ENCODE results near the gene TTC14.
"Not testable (repeated sequence)": the region's sequence is repeated elsewhere in the genome, so short reads cannot be mapped to it uniquely, and the experiment has no call there.

Gene TTC14

DNA sequence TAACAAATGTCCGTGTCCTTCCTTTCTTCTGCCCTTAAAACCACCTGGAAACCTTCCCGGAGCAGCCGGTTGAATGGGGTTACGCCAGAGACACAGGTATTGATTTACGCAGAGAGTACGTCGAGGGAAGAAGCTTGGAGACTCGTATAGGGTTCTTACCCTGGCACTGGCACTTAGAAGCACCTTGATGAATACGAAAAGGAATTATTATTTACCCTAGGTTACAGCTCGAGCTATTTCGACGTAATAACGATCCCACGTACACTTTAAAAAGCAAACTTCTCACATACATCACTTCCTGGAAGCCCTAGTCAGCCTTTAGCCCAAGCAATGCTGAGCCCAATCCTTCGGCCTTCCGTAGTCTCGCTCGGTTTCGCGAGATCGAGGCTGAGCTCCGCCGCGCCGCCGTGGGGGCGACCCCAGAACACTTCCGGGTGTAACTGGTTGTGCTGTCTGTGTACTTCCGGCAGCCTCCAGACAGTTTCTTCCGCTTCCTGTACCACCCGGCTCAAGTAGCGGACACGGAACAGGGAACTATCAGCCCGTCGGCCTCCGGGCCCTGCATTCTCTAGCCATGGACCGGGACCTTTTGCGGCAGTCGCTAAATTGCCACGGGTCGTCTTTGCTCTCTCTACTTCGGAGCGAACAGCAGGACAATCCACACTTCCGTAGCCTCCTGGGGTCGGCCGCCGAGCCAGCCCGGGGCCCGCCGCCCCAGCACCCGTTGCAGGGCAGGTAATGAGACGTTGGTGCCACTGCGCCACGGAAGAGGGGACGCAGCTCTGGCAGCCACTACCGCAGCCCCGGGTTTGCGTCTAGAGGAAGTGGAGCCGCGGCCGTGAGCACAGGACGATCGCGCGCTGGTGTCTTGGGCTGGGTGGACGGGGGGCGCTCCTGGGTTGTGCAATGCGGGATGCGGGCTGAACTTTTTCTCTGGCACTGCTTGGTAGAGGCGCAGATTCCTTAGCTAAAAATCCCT, at the start of gene TTC14:
TTC14 (plus strand) TSS at position 476 of the 979 bp plus-strand sequence; CDS start at position 575, 99 bp downstream.
- Histone ChIP-seq H3K27ac (peak within 1 kb of the TSS; percentile 86 to 98 (median 92)), H3K4me3 (peak within 1 kb of the TSS; percentile 73 to 91 (median 82)), H3K4me1 (peaks cover 9 to 27% (median 17%) of the 10 kb centered on the region in 10 experiments; a peak in 19 of 20 replicates), H3K27me3 (no peaks in the 10 kb centered on the region), H3K4me2 (peak within 1 kb of the TSS; percentile 73 to 91 (median 84)), H4K20me1 (peaks cover 0 to 27% (median 0%) of the 10 kb centered on the region in 11 experiments; a peak in 4 of 22 replicates), H3K36me3 (peaks cover 28 to 40% (median 36%) of the 10 kb centered on the region in 11 experiments), H3K9me3 (replicated peaks in 1 of 11) (peaks cover 0 to 10% (median 0%) of the 10 kb centered on the region in 11 experiments; a peak in 6 of 22 replicates), H3K9ac (peak within 1 kb of the TSS; percentile 87 to 96 (median 92))
- TF ChIP-seq Cebpa-rat (IDR thresholded peaks at IDR 0.05), result peak in 9 of 11 experiments; percentile 20 to 79 (median 68); a peak in 11 of 22 replicates

GRCh38 chr3:180563406-180563805, 38.6 kb upstream of the TTC14 start:
- Histone ChIP-seq H3K4me2 (no peak overlapping the region), H3K36me3 (no peaks in the 10 kb centered on the region), H3K4me1 (no peaks in the 10 kb centered on the region), H3K27ac (no peak overlapping the region), H3K27me3 (no peaks in the 10 kb centered on the region), H3K4me3 (no peak overlapping the region), H4K20me1 (no peaks in the 10 kb centered on the region), H3K9ac (no peak overlapping the region), H3K9me3 (replicated peaks in 1 of 11) (peaks cover 0 to 7% (median 0%) of the 10 kb centered on the region in 11 experiments; a peak in 4 of 22 replicates)
- no peak for TF ChIP-seq Cebpa-rat (IDR thresholded peaks at IDR 0.05)

DNA sequence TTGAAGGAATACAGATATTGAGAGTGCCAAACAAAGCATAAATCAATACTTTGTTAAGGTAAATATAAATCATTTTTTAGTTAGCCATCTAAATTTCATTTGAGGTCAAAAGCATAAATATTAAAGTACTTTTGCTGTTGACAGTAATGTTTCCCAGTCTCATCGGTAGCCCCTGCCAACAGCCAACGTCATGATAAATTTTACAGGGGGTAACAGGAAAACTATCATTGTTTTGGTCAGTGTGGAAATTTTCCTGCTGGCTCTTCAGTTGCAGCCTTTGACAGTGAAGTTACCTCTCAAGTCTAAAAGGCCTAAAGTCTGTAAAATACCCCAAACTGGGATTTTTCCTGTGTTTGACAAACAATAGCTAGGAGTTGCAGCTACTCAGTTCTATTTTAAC, 37.3 kb upstream of the TTC14 start:
- Histone ChIP-seq H3K27me3 (no peaks in the 10 kb centered on the region), H3K9ac (no peak overlapping the region), H3K36me3 (no peaks in the 10 kb centered on the region), H4K20me1 (no peaks in the 10 kb centered on the region), H3K9me3 (replicated peaks in 1 of 11) (peaks cover 0 to 7% (median 0%) of the 10 kb centered on the region in 11 experiments; a peak in 3 of 22 replicates), H3K4me2 (no peak overlapping the region), H3K4me3 (no peak overlapping the region), H3K4me1 (no peaks in the 10 kb centered on the region), H3K27ac (no peak overlapping the region)
- no peak for TF ChIP-seq Cebpa-rat (IDR thresholded peaks at IDR 0.05)

- TF ChIP-seq Cebpa-rat (IDR thresholded peaks at IDR 0.05), result no peak
- no peaks in the 10 kb centered on the region for H3K36me3 ChIP-seq
- H3K9me3 ChIP-seq (replicated peaks in 1 of 11), result no peaks in the 10 kb centered on the region
- no peaks in the 10 kb centered on the region for H4K20me1 ChIP-seq
- no peak overlapping the region for H3K27ac ChIP-seq
- no peaks in the 10 kb centered on the region for H3K27me3 ChIP-seq
- H3K4me2 ChIP-seq, result no peak overlapping the region
- H3K4me1 ChIP-seq, result no peaks in the 10 kb centered on the region
- no peak overlapping the region for H3K9ac ChIP-seq
- H3K4me3 ChIP-seq, result no peak overlapping the region
These were observed 31.7 kb upstream of the TTC14 start for GRCh38 chr3:180570238-180570637.

DNA sequence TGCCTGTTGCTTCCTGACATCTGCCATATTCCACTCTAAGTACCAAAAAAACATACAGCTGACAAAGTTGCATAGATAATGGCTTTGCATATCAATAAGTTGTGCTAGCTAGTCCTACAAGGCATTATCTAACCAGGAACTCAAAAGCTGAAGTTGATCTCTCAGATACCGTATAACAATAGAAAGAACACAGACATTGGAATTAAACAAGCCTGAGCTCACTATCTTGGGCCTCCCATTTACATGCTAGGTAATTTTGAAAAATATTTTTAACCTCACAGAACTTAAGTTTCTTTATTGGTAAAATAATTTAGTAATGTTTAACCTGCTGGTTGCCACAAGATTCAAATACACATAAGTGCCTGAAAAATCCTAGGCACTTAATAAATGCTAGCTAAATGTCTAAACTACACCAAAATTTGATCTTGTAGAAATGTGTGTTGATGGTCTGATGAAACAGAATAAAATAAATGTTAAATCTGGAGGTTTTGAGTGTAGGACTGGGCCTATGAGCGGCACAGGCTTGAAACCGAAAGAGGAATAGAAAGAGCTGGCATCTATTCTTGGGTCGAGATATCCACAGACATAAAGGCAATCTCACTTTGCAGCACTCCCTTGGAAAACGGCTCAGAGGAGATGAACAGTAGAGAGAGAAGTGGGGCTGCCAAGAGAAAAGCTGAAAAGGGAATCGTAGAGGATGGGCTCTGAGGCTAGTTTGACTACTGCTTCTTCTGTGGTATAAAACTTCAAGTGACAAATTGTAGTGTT, 29.9 kb upstream of the TTC14 start:
- Histone ChIP-seq H3K4me2 (no peak overlapping the region), H3K9me3 (replicated peaks in 1 of 11) (no peaks in the 10 kb centered on the region), H3K27me3 (no peaks in the 10 kb centered on the region), H3K27ac (no peak overlapping the region), H4K20me1 (no peaks in the 10 kb centered on the region), H3K9ac (no peak overlapping the region), H3K4me3 (no peak overlapping the region), H3K36me3 (no peaks in the 10 kb centered on the region), H3K4me1 (peaks cover 0 to 13% (median 0%) of the 10 kb centered on the region in 10 experiments; a peak in 5 of 20 replicates)
- no peak for TF ChIP-seq Cebpa-rat (IDR thresholded peaks at IDR 0.05)

DNA sequence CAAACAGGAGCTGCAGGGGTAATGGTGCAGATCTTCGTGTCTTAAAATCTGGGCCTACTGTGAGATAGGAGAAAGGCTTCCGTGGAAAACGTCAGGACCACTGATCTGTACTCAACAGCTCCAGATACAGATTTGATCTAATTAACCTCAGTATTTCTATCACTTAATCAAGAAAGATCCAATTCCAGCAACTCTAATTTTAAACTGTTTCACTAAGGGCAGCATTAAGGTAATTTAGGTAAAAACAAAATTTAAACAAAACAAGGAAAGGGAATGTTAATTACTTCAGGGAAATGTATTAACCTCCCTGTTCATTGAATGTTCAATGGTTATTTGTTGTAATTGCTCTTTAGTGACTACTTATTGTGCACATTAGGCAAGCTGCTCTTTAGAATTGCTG, 26.4 kb upstream of the TTC14 start:
- H3K27ac ChIP-seq, result no peak overlapping the region
- H3K9me3 ChIP-seq (replicated peaks in 1 of 11), result no peaks in the 10 kb centered on the region
- no peaks in the 10 kb centered on the region for H3K36me3 ChIP-seq
- no peak overlapping the region for H3K4me3 ChIP-seq
- H3K4me1 ChIP-seq, result peaks cover 0 to 13% (median 0%) of the 10 kb centered on the region in 10 experiments; a peak in 5 of 20 replicates
- no peaks in the 10 kb centered on the region for H4K20me1 ChIP-seq
- H3K9ac ChIP-seq, result no peak overlapping the region
- no peaks in the 10 kb centered on the region for H3K27me3 ChIP-seq
- peak overlapping the region in 1 of 11 experiments; percentile 43; a peak in 1 of 22 replicates for H3K4me2 ChIP-seq
- TF ChIP-seq Cebpa-rat (IDR thresholded peaks at IDR 0.05), result no peak

DNA sequence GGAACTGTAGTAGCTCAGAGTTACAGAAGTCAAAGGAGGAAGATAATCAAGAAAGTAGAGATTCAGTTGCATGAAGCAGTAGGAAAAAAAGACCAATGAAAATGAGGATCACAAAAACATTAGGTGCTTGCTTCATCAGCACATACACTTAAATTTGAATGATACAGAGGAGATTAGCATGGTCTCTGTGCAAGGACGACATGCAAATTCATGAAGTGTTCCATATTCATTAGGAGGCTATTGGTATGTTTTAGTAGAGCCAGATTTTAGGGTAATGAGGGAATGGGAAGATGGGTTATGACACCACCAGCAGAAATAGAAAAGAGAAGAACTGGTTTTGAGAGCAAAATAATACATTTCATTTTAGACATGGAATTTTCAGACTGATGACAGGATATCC, 21.0 kb upstream of the TTC14 start:
- no peak overlapping the region for H3K4me3 ChIP-seq
- TF ChIP-seq Cebpa-rat (IDR thresholded peaks at IDR 0.05), result no peak
- H3K4me1 ChIP-seq, result peaks cover 0 to 15% (median 5%) of the 10 kb centered on the region in 10 experiments; a peak in 8 of 20 replicates
- H3K27me3 ChIP-seq, result no peaks in the 10 kb centered on the region
- H3K27ac ChIP-seq, result no peak overlapping the region
- no peak overlapping the region for H3K9ac ChIP-seq
- H3K4me2 ChIP-seq, result no peak overlapping the region
- no peaks in the 10 kb centered on the region for H3K36me3 ChIP-seq
- H4K20me1 ChIP-seq, result no peaks in the 10 kb centered on the region
- H3K9me3 ChIP-seq (replicated peaks in 1 of 11), result no peaks in the 10 kb centered on the region

- H3K27ac ChIP-seq, result no peak overlapping the region
- no peaks in the 10 kb centered on the region for H3K36me3 ChIP-seq
- H3K27me3 ChIP-seq, result no peaks in the 10 kb centered on the region
- no peak overlapping the region for H3K9ac ChIP-seq
- no peaks in the 10 kb centered on the region for H4K20me1 ChIP-seq
- no peaks in the 10 kb centered on the region for H3K9me3 ChIP-seq (replicated peaks in 1 of 11)
- peaks cover 0 to 4% (median 1%) of the 10 kb centered on the region in 10 experiments; a peak in 3 of 20 replicates for H3K4me1 ChIP-seq
- no peak overlapping the region for H3K4me2 ChIP-seq
- no peak for TF ChIP-seq Cebpa-rat (IDR thresholded peaks at IDR 0.05)
- no peak overlapping the region for H3K4me3 ChIP-seq
These were observed 11.6 kb upstream of the TTC14 start for GRCh38 chr3:180590396-180590795.

- H3K9me3 ChIP-seq (replicated peaks in 1 of 11), result not testable (repeated sequence)
These were observed 8.3 kb upstream of the TTC14 start for GRCh38 chr3:180593631-180594030.

More at GRCh38 chr3:180593631-180594030, 8.3 kb upstream of the TTC14 start:
- H3K9ac ChIP-seq, H4K20me1 ChIP-seq, H3K4me2 ChIP-seq, H3K4me1 ChIP-seq, H3K4me3 ChIP-seq, H3K27me3 ChIP-seq, H3K36me3 ChIP-seq, H3K27ac ChIP-seq: not testable (repeated sequence)

Measured in BLaER1 treated with 17β-estradiol and CSF1 and Interleukin-3, amounts not matched to agents 10 nM and 100 nM (cell line).